Measurements from ENCODE around the gene FLYWCH1.

FLYWCH1 gene

GRCh38 chr16:2964475-2965336, 53.0 kb downstream of the FLYWCH1 start:
- peak overlapping the region; percentile 23 for H3K4me3 ChIP-seq (ENCODE audit: low read depth, low read length)
- DNase-seq (ENCODE audit: low read depth): no peak
- no peak for TF ChIP-seq CTCF (IDR thresholded peaks at IDR 0.05; ENCODE audit: low read depth, low read length, missing control alignments)
- in situ Hi-C loops (cut with HindIII; ENCODE audit: low sequenced_read_pairs): no loop called here

DNA sequence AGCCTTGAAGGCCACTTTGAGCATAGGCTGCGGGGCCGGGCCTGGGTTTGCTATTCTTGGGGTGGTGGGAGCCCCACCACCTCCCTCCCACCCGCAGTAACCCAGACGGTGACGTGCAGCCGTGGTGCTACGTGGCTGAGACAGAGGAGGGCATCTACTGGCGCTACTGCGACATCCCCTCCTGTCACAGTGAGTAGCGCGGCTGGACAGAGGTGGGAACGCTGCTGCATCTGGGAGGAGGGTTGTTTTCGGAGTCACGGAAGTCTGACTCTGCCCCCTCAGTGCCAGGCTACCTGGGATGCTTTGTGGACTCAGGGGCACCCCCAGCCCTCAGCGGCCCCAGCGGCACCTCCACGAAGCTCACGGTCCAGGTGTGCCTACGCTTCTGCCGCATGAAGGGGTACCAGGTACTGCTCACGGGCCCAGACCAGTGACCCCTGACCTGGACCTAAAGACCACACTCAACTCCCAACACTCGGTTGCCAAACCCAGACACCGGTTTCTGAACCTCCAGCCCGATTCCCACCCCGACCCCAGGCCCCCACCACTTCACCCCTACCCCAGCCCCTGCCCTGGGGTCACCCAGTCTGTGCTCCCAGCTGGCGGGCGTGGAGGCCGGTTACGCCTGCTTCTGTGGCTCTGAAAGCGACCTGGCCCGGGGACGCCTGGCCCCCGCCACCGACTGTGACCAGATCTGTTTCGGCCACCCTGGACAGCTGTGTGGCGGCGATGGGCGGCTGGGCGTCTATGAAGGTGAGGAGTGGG, 54.5 kb downstream of the FLYWCH1 start:
- in situ Hi-C loops (cut with HindIII; ENCODE audit: low sequenced_read_pairs): no loop called here
- no peak for TF ChIP-seq CTCF (IDR thresholded peaks at IDR 0.05; ENCODE audit: low read depth, low read length, missing control alignments)
- H3K4me3 ChIP-seq (ENCODE audit: low read depth, low read length): no peak overlapping the region
- DNase-seq (ENCODE audit: low read depth): no peak

- no peak overlapping the region for H3K4me3 ChIP-seq (ENCODE audit: low read depth, low read length)
- in situ Hi-C loops (cut with HindIII; ENCODE audit: low sequenced_read_pairs): no loop called here
- TF ChIP-seq CTCF (IDR thresholded peaks at IDR 0.05; ENCODE audit: low read depth, low read length, missing control alignments): no peak
- no peak for DNase-seq (ENCODE audit: low read depth)
Measured at GRCh38 chr16:2966808-2967191, 55.1 kb downstream of the FLYWCH1 start.

DNA sequence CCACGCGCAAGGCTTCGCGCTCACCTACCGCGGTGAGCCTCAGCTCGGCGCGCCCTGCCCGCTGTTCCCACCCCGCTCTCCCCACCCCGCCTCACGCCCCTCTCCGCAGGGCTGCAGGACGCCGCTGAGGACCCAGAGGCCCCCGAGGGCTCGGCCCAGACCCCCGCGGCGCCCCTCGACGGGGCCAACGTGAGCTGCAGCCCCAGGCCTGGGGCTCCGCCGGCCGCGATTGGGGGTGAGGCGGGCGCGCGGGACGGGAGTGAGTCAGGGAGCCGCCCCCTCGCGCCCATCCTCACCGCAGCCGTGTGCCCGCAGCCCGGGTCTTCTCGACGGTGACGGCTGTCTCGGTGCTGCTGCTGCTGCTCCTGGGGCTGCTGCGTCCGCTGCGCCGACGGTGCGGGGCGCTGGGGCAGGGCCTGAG, 55.5 kb downstream of the FLYWCH1 start:
- no peak overlapping the region for H3K4me3 ChIP-seq (ENCODE audit: low read depth, low read length)
- no peak for TF ChIP-seq CTCF (IDR thresholded peaks at IDR 0.05; ENCODE audit: low read depth, low read length, missing control alignments)
- no peak for DNase-seq (ENCODE audit: low read depth)
- in situ Hi-C loops (cut with HindIII; ENCODE audit: low sequenced_read_pairs): no loop called here

GRCh38 chr16:2967721-2968161, 56.0 kb downstream of the FLYWCH1 start:
- no peak overlapping the region for H3K4me3 ChIP-seq (ENCODE audit: low read depth, low read length)
- no peak for DNase-seq (ENCODE audit: low read depth)
- no peak for TF ChIP-seq CTCF (IDR thresholded peaks at IDR 0.05; ENCODE audit: low read depth, low read length, missing control alignments)
- in situ Hi-C loops (cut with HindIII; ENCODE audit: low sequenced_read_pairs): no loop called here

GRCh38 chr16:2968368-2968737, 56.6 kb downstream of the FLYWCH1 start:
- no peak for TF ChIP-seq CTCF (IDR thresholded peaks at IDR 0.05; ENCODE audit: low read depth, low read length, missing control alignments)
- H3K4me3 ChIP-seq (ENCODE audit: low read depth, low read length): no peak overlapping the region
- DNase-seq (ENCODE audit: low read depth): no peak
- in situ Hi-C loops (cut with HindIII; ENCODE audit: low sequenced_read_pairs): no loop called here

Data from astrocyte of the cerebellum (primary cell).